ENCODE measurements around the gene AZGP1. TPM values are rescaled to one million over a fixed set of nuclear protein-coding genes. Genes with fewer than 3 reads are reported as not detected.
A peak's percentile ranks its signal among the peaks of the same experiment; 100 is the strongest.

The AZGP1 gene
- total and polyA plus RNA-seq, 2 of the 13 experiments (the other 11 are each of a cell fraction or from before 2014, with no cell fraction given), result 93.8 to 229 TPM

GRCh38 chr7:100024020-100024619 lies 48.3 kb upstream of the AZGP1 start (continued):
- TF ChIP-seq AGO1 (IDR thresholded peaks at IDR 0.05; ENCODE audit: low read depth, low read length, poor library complexity, severe bottlenecking) (no peak), PTBP1 (IDR thresholded peaks at IDR 0.05; ENCODE audit: low read depth, low read length, poor library complexity, severe bottlenecking) (no peak), ZNF740 (CRISPR knock-in tag; IDR thresholded peaks at IDR 0.05) (no peak), RNF219 (CRISPR knock-in tag; IDR thresholded peaks at IDR 0.05) (no peak), SP2 (CRISPR knock-in tag; IDR thresholded peaks at IDR 0.05) (peak; percentile 29; the same call in 1 of the 2 replicates), ZNF574 (CRISPR knock-in tag; IDR thresholded peaks at IDR 0.05) (peak; percentile 84), ZNF580 (CRISPR knock-in tag; IDR thresholded peaks at IDR 0.05; ENCODE audit: borderline replicate concordance, low read depth) (no peak), SETDB1 (CRISPR knock-in tag; IDR thresholded peaks at IDR 0.05; ENCODE audit: borderline replicate concordance) (no peak), ZNF780A (CRISPR knock-in tag; IDR thresholded peaks at IDR 0.05) (no peak), SSRP1 (CRISPR knock-in tag; IDR thresholded peaks at IDR 0.05) (no peak), KAT7 (CRISPR knock-in tag; IDR thresholded peaks at IDR 0.05; ENCODE audit: borderline replicate concordance) (no peak), ZNF350 (CRISPR knock-in tag; IDR thresholded peaks at IDR 0.05; ENCODE audit: borderline replicate concordance, low read depth) (0 out of 2 replicates have a peak, but pooled peaks have one; percentile 50), RXRB (CRISPR knock-in tag; IDR thresholded peaks at IDR 0.05; ENCODE audit: borderline replicate concordance) (peak; percentile 90), ZNF33B (CRISPR knock-in tag; IDR thresholded peaks at IDR 0.05) (no peak), EED (CRISPR knock-in tag; IDR thresholded peaks at IDR 0.05) (no peak), POGK (CRISPR knock-in tag; conservative IDR thresholded peaks at IDR 0.05) (0 out of 2 replicates have a peak, but pooled peaks have one; percentile 21), POLR2AphosphoS5 (IDR thresholded peaks at IDR 0.05; ENCODE audit: low read depth, low read length) (peak; percentile 0; the same call in 1 of the 2 replicates), TEF (CRISPR knock-in tag; IDR thresholded peaks at IDR 0.05) (no peak), HOXA5 (CRISPR knock-in tag; IDR thresholded peaks at IDR 0.05) (no peak), IRX3 (CRISPR knock-in tag; IDR thresholded peaks at IDR 0.05; ENCODE audit: borderline replicate concordance, low read depth) (no peak), ZC3H13 (CRISPR knock-in tag; IDR thresholded peaks at IDR 0.05) (no peak), NR3C1 (CRISPR knock-in tag; IDR thresholded peaks at IDR 0.05) (no peak)

Measured in HepG2 (cell line).